ENCODE results near the gene RETREG2.

DNA sequence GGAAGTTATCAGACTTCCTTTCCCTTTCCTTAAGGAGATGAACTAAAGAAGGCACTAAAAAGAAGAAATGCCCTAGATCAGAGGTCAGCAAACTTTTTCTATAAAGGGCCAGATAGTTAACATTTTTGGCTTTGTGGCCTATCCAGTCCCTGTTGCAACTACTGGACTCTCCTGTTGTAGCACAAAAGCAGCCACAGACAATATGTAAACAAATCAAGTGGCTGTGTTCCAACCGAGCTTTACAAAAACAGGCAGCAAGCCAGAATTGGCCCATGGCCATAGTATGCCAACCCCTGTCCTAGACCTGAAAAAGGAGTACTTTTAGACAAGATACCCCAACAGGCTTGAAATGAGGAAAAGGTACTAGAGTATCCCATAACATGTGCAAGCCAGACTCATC lies 28.4 kb upstream of the RETREG2 start:
- TF ChIP-seq YY1 (IDR thresholded peaks at IDR 0.05; ENCODE audit: low read depth) (no peak), NFIC (IDR thresholded peaks at IDR 0.05) (no peak), EGR1 (IDR thresholded peaks at IDR 0.05) (no peak), CEBPB (IDR thresholded peaks at IDR 0.05) (no peak), MAX (IDR thresholded peaks at IDR 0.05) (no peak), EP300 (IDR thresholded peaks at IDR 0.05; ENCODE audit: borderline replicate concordance) (no peak), RAD21 (IDR thresholded peaks at IDR 0.05; ENCODE audit: low read depth) (no peak), TEAD4 (IDR thresholded peaks at IDR 0.05) (no peak), ZBTB7A (IDR thresholded peaks at IDR 0.05; ENCODE audit: low read depth) (no peak), TCF12 (IDR thresholded peaks at IDR 0.05; ENCODE audit: low read depth) (no peak), TAF1 (IDR thresholded peaks at IDR 0.05; ENCODE audit: low read depth) (no peak), FOXM1 (IDR thresholded peaks at IDR 0.05; ENCODE audit: borderline replicate concordance, low read depth) (no peak), USF1 (IDR thresholded peaks at IDR 0.05) (no peak)
- TF ChIP-seq, protein P1, sequence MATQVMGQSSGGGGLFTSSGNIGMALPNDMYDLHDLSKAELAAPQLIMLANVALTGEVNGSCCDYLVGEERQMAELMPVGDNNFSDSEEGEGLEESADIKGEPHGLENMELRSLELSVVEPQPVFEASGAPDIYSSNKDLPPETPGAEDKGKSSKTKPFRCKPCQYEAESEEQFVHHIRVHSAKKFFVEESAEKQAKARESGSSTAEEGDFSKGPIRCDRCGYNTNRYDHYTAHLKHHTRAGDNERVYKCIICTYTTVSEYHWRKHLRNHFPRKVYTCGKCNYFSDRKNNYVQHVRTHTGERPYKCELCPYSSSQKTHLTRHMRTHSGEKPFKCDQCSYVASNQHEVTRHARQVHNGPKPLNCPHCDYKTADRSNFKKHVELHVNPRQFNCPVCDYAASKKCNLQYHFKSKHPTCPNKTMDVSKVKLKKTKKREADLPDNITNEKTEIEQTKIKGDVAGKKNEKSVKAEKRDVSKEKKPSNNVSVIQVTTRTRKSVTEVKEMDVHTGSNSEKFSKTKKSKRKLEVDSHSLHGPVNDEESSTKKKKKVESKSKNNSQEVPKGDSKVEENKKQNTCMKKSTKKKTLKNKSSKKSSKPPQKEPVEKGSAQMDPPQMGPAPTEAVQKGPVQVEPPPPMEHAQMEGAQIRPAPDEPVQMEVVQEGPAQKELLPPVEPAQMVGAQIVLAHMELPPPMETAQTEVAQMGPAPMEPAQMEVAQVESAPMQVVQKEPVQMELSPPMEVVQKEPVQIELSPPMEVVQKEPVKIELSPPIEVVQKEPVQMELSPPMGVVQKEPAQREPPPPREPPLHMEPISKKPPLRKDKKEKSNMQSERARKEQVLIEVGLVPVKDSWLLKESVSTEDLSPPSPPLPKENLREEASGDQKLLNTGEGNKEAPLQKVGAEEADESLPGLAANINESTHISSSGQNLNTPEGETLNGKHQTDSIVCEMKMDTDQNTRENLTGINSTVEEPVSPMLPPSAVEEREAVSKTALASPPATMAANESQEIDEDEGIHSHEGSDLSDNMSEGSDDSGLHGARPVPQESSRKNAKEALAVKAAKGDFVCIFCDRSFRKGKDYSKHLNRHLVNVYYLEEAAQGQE (IDR thresholded peaks at IDR 0.05; ENCODE audit: low read depth) = no peak
